KBM-7 (cell line): ENCODE measurements around the gene FRMD5.
A peak's percentile ranks its signal among the peaks of the same experiment; 100 is the strongest.

Source experiments
- DNase-seq: peaks from one replicate; pipeline ENCODE4 v3.0.0-alpha.2; 2015
- in situ Hi-C: fragments of 300-500 bp; cut with MboI; formaldehyde crosslinking; loops from 2 replicates; pipeline ENCODE4 v1.14.3; 2020; ENCODE audit warnings: low sequenced_read_pairs, low pct_unique_long_range_greater_than_20kb, mixed read lengths

The FRMD5 gene

GRCh38 chr15:44177139-44177538 lies 17.9 kb downstream of the FRMD5 start:
- DNase-seq: no peak
- in situ Hi-C loops: no loop called here

DNA sequence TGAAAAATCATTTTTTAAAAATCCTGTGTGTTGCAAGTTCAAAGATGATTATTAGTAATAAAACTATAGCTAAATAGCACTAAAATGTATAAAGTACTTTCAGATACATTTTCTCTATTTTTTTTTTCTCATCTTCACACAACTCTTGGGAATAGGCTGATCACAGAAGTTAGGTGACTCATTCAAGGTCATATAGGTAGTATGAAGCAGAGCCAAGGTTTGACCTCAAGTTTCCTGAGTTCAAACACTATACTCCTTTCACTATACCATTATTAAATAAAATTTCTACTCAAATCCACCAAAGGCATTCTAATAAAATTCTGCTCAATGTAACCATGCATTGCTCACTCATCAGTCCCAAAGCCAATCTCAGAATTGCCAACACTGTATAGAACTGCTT lies 21.3 kb downstream of the FRMD5 start:
- in situ Hi-C loops: no loop called here

DNA sequence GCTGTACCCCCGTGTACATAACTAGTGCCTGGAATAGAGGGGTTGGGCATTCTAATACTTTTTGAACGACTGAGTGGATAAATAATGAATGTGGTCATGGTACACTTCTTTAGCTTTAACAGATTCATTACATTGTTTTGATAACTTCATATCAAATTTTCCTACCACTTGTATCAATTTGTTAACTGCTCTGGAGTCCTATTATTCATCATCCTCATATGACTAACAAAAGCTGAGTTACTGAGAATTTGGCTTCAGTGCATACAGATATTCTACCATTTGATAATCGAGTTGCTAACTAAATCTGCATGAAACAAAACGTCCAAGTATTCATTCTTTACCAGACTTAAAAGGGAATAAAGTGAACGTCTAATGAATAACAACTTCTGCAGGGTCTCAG lies 31.7 kb downstream of the FRMD5 start:
- DNase-seq: no peak
- in situ Hi-C loops: no loop called here

More for the DNA sequence above, 21.3 kb downstream of the FRMD5 start:
- DNase-seq: no peak

GRCh38 chr15:44160796-44161195 lies 34.3 kb downstream of the FRMD5 start:
- in situ Hi-C loops: no loop called here
- DNase-seq: no peak

GRCh38 chr15:44159492-44159891 lies 35.6 kb downstream of the FRMD5 start:
- no peak for DNase-seq
- in situ Hi-C loops: no loop called here

- DNase-seq: no peak
- in situ Hi-C loops: no loop called here
Observed at GRCh38 chr15:44158111-44158510, 37.0 kb downstream of the FRMD5 start.

- in situ Hi-C loops: no loop called here
- DNase-seq: no peak
Observed at GRCh38 chr15:44157679-44158078, 37.4 kb downstream of the FRMD5 start.

DNA sequence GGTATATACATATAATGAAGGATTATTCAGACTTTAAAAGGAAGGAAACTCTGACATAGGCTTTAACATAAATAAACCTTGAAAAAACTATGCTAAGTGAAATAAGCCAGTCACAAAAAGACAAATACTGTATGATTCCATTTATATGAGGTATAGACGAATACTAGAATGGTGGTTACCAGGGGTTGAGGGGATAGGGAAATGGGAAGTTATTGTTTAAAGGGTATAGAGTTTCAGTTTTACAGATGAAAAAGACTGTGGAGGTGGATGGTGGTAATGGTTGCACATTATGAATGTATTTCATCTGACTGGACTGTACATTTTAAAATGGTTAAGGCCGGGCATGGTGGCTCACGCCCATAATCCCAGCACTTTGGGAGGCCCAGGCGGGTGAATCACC lies 41.7 kb downstream of the FRMD5 start:
- in situ Hi-C loops: no loop called here

DNA sequence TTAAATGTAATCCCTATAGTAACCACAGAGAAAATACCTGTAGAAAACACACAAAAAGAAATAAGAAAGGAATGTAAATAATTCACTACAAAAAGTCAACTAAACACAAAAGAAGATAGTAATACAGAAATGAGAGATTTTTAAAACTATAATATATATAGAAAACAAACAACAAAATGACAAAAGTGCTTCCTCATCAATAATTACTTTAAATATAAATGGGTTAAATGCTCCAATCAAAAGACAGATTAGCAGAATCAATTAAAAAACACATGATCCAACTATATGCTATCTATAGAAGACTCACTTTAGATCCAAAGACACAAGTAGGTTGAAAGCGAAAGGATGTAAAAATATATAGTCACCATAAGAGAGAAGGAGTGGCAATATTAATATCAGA lies 45.8 kb downstream of the FRMD5 start:
- no peak for DNase-seq
- in situ Hi-C loops: no loop called here

More for the DNA sequence above, 41.7 kb downstream of the FRMD5 start:
- DNase-seq: no peak

GRCh38 chr15:44148580-44148979 lies 46.5 kb downstream of the FRMD5 start:
- in situ Hi-C loops: no loop called here
- no peak for DNase-seq

GRCh38 chr15:44147636-44148035 lies 47.4 kb downstream of the FRMD5 start:
- in situ Hi-C loops: no loop called here

DNA sequence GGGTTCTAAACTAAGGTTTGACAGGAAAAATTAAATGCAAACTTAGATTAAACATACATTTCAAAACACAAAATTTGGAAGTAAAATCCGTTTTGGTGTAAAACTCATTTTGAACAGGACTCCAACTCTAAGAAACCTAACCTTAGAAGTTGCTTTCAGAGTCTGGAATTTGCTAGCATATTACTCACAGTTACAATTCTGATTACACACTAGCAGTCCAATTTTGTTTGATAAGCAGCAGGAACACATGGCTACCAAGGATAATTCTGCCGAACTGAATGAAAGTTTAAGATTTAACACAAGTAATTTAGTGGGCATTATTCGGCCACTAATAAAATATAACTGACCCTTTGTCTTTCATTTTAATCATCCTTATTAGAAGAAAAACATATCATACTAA lies 49.6 kb downstream of the FRMD5 start:
- in situ Hi-C loops: no loop called here

More at GRCh38 chr15:44147636-44148035, 47.4 kb downstream of the FRMD5 start:
- DNase-seq: no peak

GRCh38 chr15:44144992-44145391 lies 50.1 kb downstream of the FRMD5 start:
- in situ Hi-C loops: no loop called here
- DNase-seq: no peak

More for the DNA sequence above, 49.6 kb downstream of the FRMD5 start:
- no peak for DNase-seq

DNA sequence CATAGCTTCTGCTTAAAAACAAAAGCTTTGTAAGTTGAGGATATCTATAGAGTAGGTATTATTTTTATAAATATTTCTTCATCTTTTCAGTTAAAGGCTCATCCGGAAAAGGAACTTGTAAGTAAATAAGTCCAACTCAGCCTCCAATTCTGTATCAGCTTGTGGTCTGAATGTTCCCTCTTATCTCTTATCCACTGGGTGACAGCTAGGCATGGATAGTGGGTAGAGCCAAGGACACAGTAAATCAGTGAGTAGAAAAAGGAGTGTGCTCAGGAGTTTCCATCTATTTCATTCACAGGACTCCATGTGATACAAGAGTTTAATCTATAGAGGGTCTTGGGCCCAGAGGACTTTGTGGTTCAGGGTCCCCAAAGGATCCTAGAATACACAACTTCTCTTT lies 50.9 kb downstream of the FRMD5 start:
- DNase-seq: no peak
- in situ Hi-C loops: no loop called here

GRCh38 chr15:44137750-44138149 lies 57.3 kb downstream of the FRMD5 start:
- peak; percentile 12 for DNase-seq
- in situ Hi-C loops: no loop called here

- DNase-seq: no peak
- in situ Hi-C loops: no loop called here
Observed at GRCh38 chr15:44136991-44137477, 58.0 kb downstream of the FRMD5 start.

DNA sequence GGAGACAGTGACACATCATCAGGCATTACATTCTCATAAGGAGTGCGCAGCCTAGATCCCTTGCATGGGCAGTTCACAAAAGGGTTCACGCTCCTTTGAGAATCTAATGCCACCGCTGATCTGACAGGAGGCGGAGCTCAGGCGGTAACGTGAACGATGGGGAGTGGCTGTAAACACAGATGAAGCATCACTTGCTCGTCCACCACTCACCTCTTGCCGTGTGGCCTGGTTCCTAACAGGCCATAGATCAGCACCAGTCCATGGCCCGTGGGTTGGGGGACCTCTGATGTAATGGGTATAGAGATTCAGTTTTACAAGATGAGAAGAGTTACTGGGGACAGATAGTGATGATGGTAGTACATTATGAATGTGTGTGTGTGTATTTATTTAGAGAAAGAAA lies 63.0 kb downstream of the FRMD5 start:
- in situ Hi-C loops: no loop called here
- no peak for DNase-seq

DNA sequence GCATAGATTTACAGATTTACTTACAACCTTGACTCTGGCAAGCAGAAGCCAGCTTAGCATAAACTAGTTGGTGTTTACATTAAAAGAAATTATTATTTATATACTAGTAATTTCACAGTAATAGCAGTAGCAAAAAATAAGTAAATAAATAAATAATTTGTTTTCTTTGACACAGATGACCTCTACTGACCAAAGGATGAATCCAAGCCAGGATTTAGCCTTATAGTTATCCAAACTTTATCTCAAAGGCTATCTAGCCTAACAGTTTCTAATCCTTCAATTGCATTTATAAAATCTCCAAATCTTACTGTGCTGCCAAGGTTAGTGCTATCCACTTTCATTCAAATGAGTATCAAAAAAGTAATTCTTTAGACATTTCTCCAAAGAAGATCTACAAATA lies 64.3 kb downstream of the FRMD5 start:
- in situ Hi-C loops: no loop called here
- DNase-seq: no peak

- DNase-seq: no peak
- in situ Hi-C loops: no loop called here
Observed at GRCh38 chr15:44129911-44130310, 65.2 kb downstream of the FRMD5 start.

DNA sequence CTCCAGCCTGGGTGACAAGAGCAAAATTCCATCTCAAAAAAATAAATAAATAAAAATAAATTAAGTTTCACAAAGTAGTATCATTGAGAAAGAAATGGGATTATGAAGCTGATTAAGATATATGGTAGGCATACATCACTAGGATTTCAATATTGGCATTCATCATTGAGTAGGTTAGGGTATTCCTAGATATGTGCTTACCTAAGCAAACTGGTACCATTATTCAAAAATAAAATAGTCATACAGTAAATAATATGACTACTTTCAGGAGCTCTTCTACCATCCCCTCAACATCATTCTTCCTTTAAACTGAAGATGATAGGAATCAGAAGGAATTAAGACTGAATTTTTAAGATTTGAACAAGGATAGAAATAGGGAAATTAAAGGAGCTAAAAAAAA lies 66.6 kb downstream of the FRMD5 start:
- no peak for DNase-seq
- in situ Hi-C loops: no loop called here

DNA sequence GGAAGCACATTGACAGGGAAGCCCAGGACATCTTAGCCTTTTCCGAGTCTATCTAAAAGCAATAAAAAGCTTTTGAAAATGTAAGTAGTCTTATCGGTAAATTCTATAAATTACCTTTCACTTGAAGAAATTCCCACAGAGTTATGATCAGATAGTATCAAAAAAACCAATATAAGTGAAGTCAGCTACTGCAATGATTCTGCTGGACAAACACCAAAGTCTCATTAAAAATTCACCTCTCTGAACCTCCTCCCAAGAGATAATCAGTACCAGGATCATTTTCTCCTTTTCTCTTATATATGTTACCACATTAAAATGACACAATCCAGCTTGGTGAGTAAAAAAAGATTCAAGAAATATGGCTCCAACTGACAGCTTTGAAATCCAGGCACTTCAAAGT lies 69.2 kb downstream of the FRMD5 start:
- DNase-seq: no peak
- in situ Hi-C loops: no loop called here
